Glutamatergic neuron (in vitro differentiated cells): Measurements from ENCODE around the gene GALNT5. TPM values are rescaled to one million over a fixed set of nuclear protein-coding genes. Genes with fewer than 3 reads are reported as not detected.

Experiments used
- DNase-seq: peaks from one replicate; pipeline ENCODE4 v3.0.0; 2022
- H3K27ac Mint-ChIP-seq: one replicate; pipeline ENCODE4 v1.8.0; 2020; ENCODE audit warnings: mild to moderate bottlenecking, mixed read lengths, inconsistent platforms; ENCODE audit not compliant: unreplicated experiment
- H3K27me3 Mint-ChIP-seq: one replicate; pipeline ENCODE4 v1.8.0; 2020; ENCODE audit warnings: mild to moderate bottlenecking, moderate library complexity, mixed read lengths, inconsistent platforms; ENCODE audit not compliant: unreplicated experiment
- H3K36me3 Mint-ChIP-seq: one replicate; pipeline ENCODE4 v1.8.0; 2020; ENCODE audit warnings: mild to moderate bottlenecking, mixed read lengths, inconsistent platforms; ENCODE audit not compliant: unreplicated experiment
- H3K4me1 Mint-ChIP-seq: one replicate; pipeline ENCODE4 v1.8.0; 2020; ENCODE audit warnings: mild to moderate bottlenecking, low read depth, mixed read lengths, inconsistent platforms; ENCODE audit not compliant: unreplicated experiment
- H3K4me3 Mint-ChIP-seq: one replicate; pipeline ENCODE4 v1.8.0; 2020; ENCODE audit warnings: mild to moderate bottlenecking, mixed read lengths, inconsistent platforms; ENCODE audit not compliant: unreplicated experiment
- H3K9me3 Mint-ChIP-seq: one replicate; pipeline ENCODE4 v1.8.0; 2020; ENCODE audit warnings: mild to moderate bottlenecking, moderate library complexity, mixed read lengths, inconsistent platforms; ENCODE audit not compliant: unreplicated experiment
- CTCF ChIP-seq: fragments of 200-600 bp; sonication (generic); IDR thresholded peaks from one replicate; pipeline ENCODE4 v1.5.0; 2021; ENCODE audit not compliant: partially characterized antibody, unreplicated experiment
- total RNA-seq: library from RNA; stranded (reverse); fragmentation: NEBNext Ultra II Directional; extraction: Animal tissue kit (Norgen Biotek cat#: 25700); gene quantifications from one replicate; pipeline ENCODE4 v1.2.1, GENCODE V29; 2021; ENCODE audit not compliant: unreplicated experiment

The GALNT5 gene
- total RNA-seq, 1 donor from 2014 or later = 0.10 TPM

- H3K27me3 Mint-ChIP-seq = no peaks in the 10 kb centered on the region
- H3K4me3 Mint-ChIP-seq = no peak overlapping the region
- no peak for DNase-seq
- no peaks in the 10 kb centered on the region for H3K36me3 Mint-ChIP-seq
- no peaks in the 10 kb centered on the region for H3K9me3 Mint-ChIP-seq
- H3K4me1 Mint-ChIP-seq = peaks cover 15% of the 10 kb centered on the region
- H3K27ac Mint-ChIP-seq = no peak overlapping the region
- no peak for TF ChIP-seq CTCF
These were observed 3.8 kb downstream of the GALNT5 start for GRCh38 chr2:157261199-157261782.

- Mint-ChIP-seq H3K36me3 (no peaks in the 10 kb centered on the region), H3K4me3 (no peak overlapping the region), H3K27ac (no peak overlapping the region), H3K27me3 (no peaks in the 10 kb centered on the region), H3K4me1 (peaks cover 14% of the 10 kb centered on the region), H3K9me3 (no peaks in the 10 kb centered on the region)
- DNase-seq = no peak
- no peak for TF ChIP-seq CTCF
These were observed 4.7 kb downstream of the GALNT5 start for GRCh38 chr2:157262248-157262647.

GRCh38 chr2:157264099-157264498, 6.6 kb downstream of the GALNT5 start:
- no peak for TF ChIP-seq CTCF
- H3K36me3 Mint-ChIP-seq = no peaks in the 10 kb centered on the region
- no peak overlapping the region for H3K27ac Mint-ChIP-seq
- DNase-seq = no peak
- peaks cover 7% of the 10 kb centered on the region for H3K4me1 Mint-ChIP-seq
- H3K4me3 Mint-ChIP-seq = no peak overlapping the region
- no peaks in the 10 kb centered on the region for H3K27me3 Mint-ChIP-seq
- no peaks in the 10 kb centered on the region for H3K9me3 Mint-ChIP-seq

DNA sequence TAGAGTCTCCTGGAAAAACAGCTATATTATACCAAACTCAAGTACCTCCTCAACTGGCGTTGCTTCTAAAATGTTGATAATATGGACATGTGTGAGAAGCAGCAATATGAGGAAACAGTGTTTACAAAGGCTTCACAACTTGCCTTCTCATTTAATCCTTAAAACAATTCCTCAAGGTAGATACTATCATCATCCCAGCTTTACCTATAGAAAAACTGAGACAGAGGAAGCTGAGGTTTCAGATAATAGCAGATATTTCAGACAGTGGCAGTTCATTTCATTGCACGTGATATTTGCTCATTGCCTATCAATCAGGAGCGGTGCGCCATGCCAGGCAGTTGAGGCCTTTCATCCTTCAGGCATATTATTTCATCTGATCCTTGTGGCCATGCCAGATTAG, 8.3 kb downstream of the GALNT5 start:
- no peak for TF ChIP-seq CTCF

DNA sequence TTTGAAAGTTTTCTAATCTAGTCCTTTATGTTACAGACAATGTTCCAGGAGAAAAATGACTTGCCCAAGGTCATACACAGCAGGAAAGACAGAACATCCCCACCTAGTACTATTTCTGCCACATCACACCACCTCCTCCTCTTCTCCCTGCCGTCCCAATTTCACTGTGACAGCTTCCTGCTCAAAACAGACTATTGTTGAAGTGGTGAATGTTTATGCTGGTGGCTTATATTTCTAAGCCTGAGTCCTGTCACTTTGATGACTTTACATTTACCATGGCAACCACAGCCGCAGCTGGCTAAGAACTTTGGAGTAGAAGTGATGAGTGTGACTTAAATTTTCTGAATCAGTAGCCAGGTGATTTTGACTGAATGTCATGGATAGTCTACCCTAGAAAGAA, 10.0 kb downstream of the GALNT5 start:
- Mint-ChIP-seq H3K36me3 (no peaks in the 10 kb centered on the region), H3K27ac (no peak overlapping the region), H3K27me3 (no peaks in the 10 kb centered on the region), H3K9me3 (no peaks in the 10 kb centered on the region), H3K4me1 (no peaks in the 10 kb centered on the region), H3K4me3 (no peak overlapping the region)
- TF ChIP-seq CTCF = no peak
- DNase-seq = no peak

More for the DNA sequence above, 8.3 kb downstream of the GALNT5 start:
- Mint-ChIP-seq H3K9me3 (no peaks in the 10 kb centered on the region), H3K27ac (no peak overlapping the region), H3K36me3 (no peaks in the 10 kb centered on the region), H3K4me3 (no peak overlapping the region), H3K27me3 (no peaks in the 10 kb centered on the region), H3K4me1 (peaks cover 6% of the 10 kb centered on the region)
- no peak for DNase-seq
